HepG2 (cell line): Measurements from ENCODE around the gene ZNF23. TPM values are rescaled to one million over a fixed set of nuclear protein-coding genes. Genes with fewer than 3 reads are reported as not detected.
A peak's percentile ranks its signal among the peaks of the same experiment; 100 is the strongest.

Experiments
- CERS6 ChIP-seq: sonication (generic); formaldehyde crosslinking; IDR thresholded peaks from 2 replicates; pipeline ENCODE4 v1.5.0; 2020; ENCODE audit warnings: missing genetic modification reagents
- HMGXB4 ChIP-seq, 2 experiments: sonication (generic) in 1 of 2; formaldehyde crosslinking in 1 of 2; IDR thresholded peaks; 2 replicates each; pipeline versions ENCODE4 v1.4.0 to v1.6.1; 2018 to 2020; ENCODE audit warnings: missing genetic modification reagents in 2 of 2, borderline replicate concordance in 1 of 2, low read depth in 1 of 2, mild to moderate bottlenecking in 1 of 2, missing biosample characterization in 1 of 2
- HNF4G ChIP-seq, 2 experiments: sonication (generic) in 1 of 2; formaldehyde crosslinking in 1 of 2; IDR thresholded peaks; 2 replicates each; pipeline versions ENCODE4 v1.4.0 to v1.6.1; 2011 to 2020; ENCODE audit warnings: borderline replicate concordance in 2 of 2, low read depth in 2 of 2, mild to moderate bottlenecking in 2 of 2, low read length in 1 of 2, missing genetic modification reagents in 1 of 2, moderate library complexity in 1 of 2
- HNRNPUL1 ChIP-seq: fragments of 200-400 bp; formaldehyde crosslinking; IDR thresholded peaks from 2 replicates; pipeline ENCODE4 v1.6.1; 2017; ENCODE audit warnings: low read depth, mild to moderate bottlenecking, low read length, moderate library complexity
- KLF16 ChIP-seq, 2 experiments: sonication (generic) in 1 of 2; formaldehyde crosslinking in 1 of 2; IDR thresholded peaks; 2 replicates each; pipeline versions ENCODE4 v1.6.1 to v1.8.0; 2016 to 2023; ENCODE audit warnings: missing genetic modification reagents in 2 of 2, missing compliant biosample characterization in 1 of 2
- TFDP2 ChIP-seq: sonication (generic); formaldehyde crosslinking; IDR thresholded peaks from 2 replicates; pipeline ENCODE4 v1.4.0; 2020; ENCODE audit warnings: missing genetic modification reagents
- ZNF407 ChIP-seq: sonication (generic); formaldehyde crosslinking; IDR thresholded peaks from one replicate; pipeline ENCODE4 v1.5.1; 2020; ENCODE audit warnings: mild to moderate bottlenecking, missing genetic modification reagents; ENCODE audit errors: not compliant biosample characterization
- polyA plus RNA-seq, 8 experiments: library from polyadenylated mRNA; depleted of rRNA in 3 of 8; stranded (reverse) in 7 of 8; unstranded in 1 of 8; fragments of >200 nt; fragmentation: Illumina TruSeq in 4 of 8; extraction: Trizol in 4 of 8; gene quantifications; 2 replicates each; pipeline versions ENCODE4 v1.2.1 to v1.2.3, GENCODE V29; 2011 to 2016; ENCODE audit warnings: low read depth in 4 of 8, missing spikeins in 1 of 8, mixed read lengths in 1 of 8; ENCODE audit not compliant: insufficient read depth in 1 of 8
- total RNA-seq, 5 experiments: library from RNA; depleted of rRNA; stranded (reverse); fragments of >200 nt; fragmentation: Illumina TruSeq; extraction: Trizol; gene quantifications; 2 replicates each; pipeline ENCODE4 v1.2.3, GENCODE V29; 2016; ENCODE audit warnings: low read depth in 1 of 5

The ZNF23 gene
- total and polyA plus RNA-seq, 2 of the 13 experiments (the other 11 are each of a cell fraction or from before 2014, with no cell fraction given): 8.6 to 12.2 TPM

GRCh38 chr16:71484006-71484893, 22.2 kb upstream of the ZNF23 start (continued):
- TF ChIP-seq TFDP2 (CRISPR knock-in tag) (no peak), KLF16 (CRISPR knock-in tag; IDR thresholded peaks at IDR 0.05) (peak in 1 of 2 experiments; percentile 84; a peak in 2 of 4 replicates), HMGXB4 (CRISPR knock-in tag; IDR thresholded peaks at IDR 0.05; ENCODE audit: borderline replicate concordance in 1 of 2, low read depth in 1 of 2) (peak; percentile 82 to 88; a peak in 2 of 4 replicates), HNRNPUL1 (no peak), ZNF407 (peak; percentile 83), CERS6 (CRISPR knock-in tag) (no peak), HNF4G (IDR thresholded peaks at IDR 0.05; ENCODE audit: borderline replicate concordance, low read depth, low read length) (peak; percentile 29; the same call in 1 of the 2 replicates), HNF4G (CRISPR knock-in tag; IDR thresholded peaks at IDR 0.05; ENCODE audit: borderline replicate concordance, low read depth) (0 out of 2 replicates have a peak, but pooled peaks have one; percentile 55)
